Aorta (tissue), 5 donors: ENCODE results near the gene NTNG2. TPM values are rescaled to one million over a fixed set of nuclear protein-coding genes. Genes with fewer than 3 reads are reported as not detected.

ENCODE experiments used
- ATAC-seq: fragments of 200-7000 bp; cut with Tn5 transposase; one replicate; pipeline ENCODE4 v1.9.1; 2022; ENCODE audit warnings: moderate library complexity; ENCODE audit not compliant: low FRiP score
- DNase-seq, 2 donors: peaks; one replicate each; pipeline ENCODE4 v3.0.0-alpha.2; 2020
- H3K27ac ChIP-seq, 2 donors: one replicate each; pipeline ENCODE4 v1.5.1; 2013; ENCODE audit warnings: low read length in 2 of 2, mild to moderate bottlenecking in 2 of 2, moderate library complexity in 2 of 2, control low read depth in 1 of 2, inconsistent platforms in 1 of 2, low read depth in 1 of 2
- H3K27me3 ChIP-seq, 2 donors: one replicate each; pipeline ENCODE4 v1.6.1; 2013; ENCODE audit warnings: control low read depth in 1 of 2, low read length in 1 of 2, mild to moderate bottlenecking in 1 of 2, moderate library complexity in 1 of 2; ENCODE audit not compliant: insufficient read depth in 2 of 2, control insufficient read depth in 1 of 2
- H3K36me3 ChIP-seq, 2 donors: one replicate each; pipeline ENCODE4 v1.6.1; 2013; ENCODE audit warnings: control low read depth in 1 of 2, low read length in 1 of 2, mild to moderate bottlenecking in 1 of 2; ENCODE audit not compliant: insufficient read depth in 2 of 2, control insufficient read depth in 1 of 2
- H3K4me1 ChIP-seq, 2 donors: one replicate each; pipeline ENCODE4 v1.6.1; 2013; ENCODE audit warnings: low read length in 2 of 2, control low read depth in 1 of 2, mild to moderate bottlenecking in 1 of 2, moderate library complexity in 1 of 2; ENCODE audit not compliant: insufficient read depth in 2 of 2, control insufficient read depth in 1 of 2
- H3K4me3 ChIP-seq, 2 donors: one replicate each; pipeline ENCODE4 v1.5.1; 2013; ENCODE audit warnings: low read length in 2 of 2, control low read depth in 1 of 2, mild to moderate bottlenecking in 1 of 2
- H3K9me3 ChIP-seq: one replicate; pipeline ENCODE4 v1.6.1; 2013; ENCODE audit warnings: mild to moderate bottlenecking, low read length; ENCODE audit not compliant: control insufficient read depth
- WGBS, 2 donors: extraction: QIAGEN DNeasy Blood & Tissue Kit; methylation state at CpG; one replicate each; pipeline ENCODE4 v1.1.7; 2013; 5-methylcytosine and 5-hydroxymethylcytosine counted together
- intact Hi-C, 2 donors: fragments of 100-400 bp; cut with DNase I; formaldehyde crosslinking; loops; one replicate each; pipeline versions ENCODE4 v1.14.2 to v1.15.0; 2022
- polyA plus RNA-seq, 2 donors: library from polyadenylated mRNA; stranded (reverse); fragments of 200-250 nt; gene quantifications; one replicate each; pipeline ENCODE4 v1.2.3, GENCODE V29; 2013
- total RNA-seq, 2 donors: library from RNA; stranded (reverse); fragmentation: NEBNext Ultra II Directional; extraction: Animal tissue kit (Norgen Biotek cat#: 25700); gene quantifications; one replicate each; pipeline ENCODE4 v1.2.1, GENCODE V29; 2021
- donor health status: healthy with polysubstance abuse.
- donor health status: Bipolar disorder and iron deficiency.
- donor health status: DM: no; HTN: no; CAD: no.
- donor health status: DM: no; HTN: no; CAD: no.
- donor health status: DM: yes; HTN: yes; CAD: no.

NTNG2 gene
- total and polyA plus RNA-seq, 4 donors = 0.25 to 5.3 (median 1.1) TPM

GRCh38 chr9:132236662-132237311 lies 74.9 kb downstream of the NTNG2 start:
- Histone ChIP-seq H3K9me3 (no peaks in the 10 kb centered on the region), H3K4me3 (no peak overlapping the region), H3K27me3 (no peaks in the 10 kb centered on the region), H3K36me3 (no peaks in the 10 kb centered on the region), H3K27ac (no peak overlapping the region), H3K4me1 (no peaks in the 10 kb centered on the region)
- intact Hi-C loops = loop anchor here (1.0 to 10.0 kb wide), 5 partner anchors 64 to 474 kb away; partner anchors contain the start of genes MED27 (in 1 of the 2) and NTNG2 (in 1 of the 2)
- ATAC-seq (no peak), DNase-seq (no peak)
- 43 to 47% methylated on average over 18 of the region's 18 CpGs for WGBS, 2 donors

GRCh38 chr9:132237481-132237880 lies 75.6 kb downstream of the NTNG2 start:
- H3K4me1 ChIP-seq = no peaks in the 10 kb centered on the region
- H3K4me3 ChIP-seq = no peak overlapping the region
- WGBS, 2 donors = 65 to 67% methylated on average over 9 of the region's 9 CpGs
- DNase-seq = peak in 1 of 2 donors; percentile 79
- ATAC-seq = no peak
- no peaks in the 10 kb centered on the region for H3K27me3 ChIP-seq
- H3K9me3 ChIP-seq = no peaks in the 10 kb centered on the region
- H3K27ac ChIP-seq = no peak overlapping the region
- no peaks in the 10 kb centered on the region for H3K36me3 ChIP-seq
- intact Hi-C loops = loop anchor here (5.0 to 10.0 kb wide), 4 partner anchors 65 to 475 kb away; partner anchors contain the start of genes MED27 (in 1 of the 2) and NTNG2 (in 1 of the 2)

- Histone ChIP-seq H3K4me1 (no peaks in the 10 kb centered on the region), H3K9me3 (no peaks in the 10 kb centered on the region), H3K27me3 (no peaks in the 10 kb centered on the region), H3K4me3 (no peak overlapping the region), H3K27ac (no peak overlapping the region), H3K36me3 (no peaks in the 10 kb centered on the region)
- ATAC-seq (no peak), DNase-seq (peak in 1 of 2 donors; percentile 73)
- intact Hi-C loops = loop anchor here (5.0 to 10.0 kb wide), 4 partner anchors 66 to 476 kb away; partner anchors contain the start of genes MED27 (in 1 of the 2) and NTNG2 (in 1 of the 2)
- 82 to 83% methylated on average over 22 of the region's 22 CpGs for WGBS, 2 donors
Measured at GRCh38 chr9:132238026-132238972, 76.4 kb downstream of the NTNG2 start.

DNA sequence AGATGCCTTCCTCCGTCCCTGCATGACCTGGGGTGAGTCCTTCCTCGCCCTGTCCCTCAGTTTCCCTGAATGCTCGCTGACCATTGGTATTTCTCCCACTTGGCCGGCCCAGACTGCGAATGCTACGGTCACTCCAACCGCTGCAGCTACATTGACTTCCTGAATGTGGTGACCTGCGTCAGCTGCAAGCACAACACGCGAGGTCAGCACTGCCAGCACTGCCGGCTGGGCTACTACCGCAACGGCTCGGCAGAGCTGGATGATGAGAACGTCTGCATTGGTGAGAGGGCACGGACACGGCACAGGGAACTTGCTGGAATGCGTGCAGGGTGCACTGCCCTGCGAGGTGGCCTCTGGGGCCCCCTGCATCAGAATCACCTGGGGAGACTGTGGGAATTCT lies 77.1 kb downstream of the NTNG2 start:
- no peak overlapping the region for H3K27ac ChIP-seq
- intact Hi-C loops = loop anchor here (5.0 to 10.0 kb wide), 4 partner anchors 67 to 477 kb away; partner anchors contain the start of genes MED27 (in 1 of the 2) and NTNG2 (in 1 of the 2)
- H3K4me3 ChIP-seq = no peak overlapping the region
- no peaks in the 10 kb centered on the region for H3K4me1 ChIP-seq
- H3K27me3 ChIP-seq = no peaks in the 10 kb centered on the region
- H3K36me3 ChIP-seq = no peaks in the 10 kb centered on the region
- no peaks in the 10 kb centered on the region for H3K9me3 ChIP-seq
- WGBS, 2 donors = 66 to 69% methylated on average over 19 of the region's 19 CpGs
- ATAC-seq = no peak
- DNase-seq = peak in 1 of 2 donors; percentile 67

GRCh38 chr9:132239518-132239917 lies 77.7 kb downstream of the NTNG2 start:
- Histone ChIP-seq H3K4me1 (no peaks in the 10 kb centered on the region), H3K27ac (no peak overlapping the region), H3K9me3 (no peaks in the 10 kb centered on the region), H3K4me3 (no peak overlapping the region), H3K27me3 (no peaks in the 10 kb centered on the region), H3K36me3 (no peaks in the 10 kb centered on the region)
- intact Hi-C loops = loop anchor here (5.0 to 10.0 kb wide), 4 partner anchors 67 to 477 kb away; partner anchors contain the start of genes MED27 (in 1 of the 2) and NTNG2 (in 1 of the 2)
- ATAC-seq = no peak
- 63 to 71% methylated on average over 3 of the region's 3 CpGs for WGBS, 2 donors
- DNase-seq = peak in 1 of 2 donors; percentile 54

GRCh38 chr9:132239999-132240840 lies 78.4 kb downstream of the NTNG2 start:
- Histone ChIP-seq H3K27me3 (no peaks in the 10 kb centered on the region), H3K9me3 (no peaks in the 10 kb centered on the region), H3K4me1 (no peaks in the 10 kb centered on the region), H3K27ac (no peak overlapping the region), H3K36me3 (no peaks in the 10 kb centered on the region), H3K4me3 (no peak overlapping the region)
- WGBS, 2 donors = 42 to 44% methylated on average over 21 of the region's 21 CpGs
- ATAC-seq (no peak), DNase-seq (peak in 1 of 2 donors; percentile 72)
- intact Hi-C loops = loop anchor here (5.0 to 10.0 kb wide), 4 partner anchors 68 to 478 kb away; partner anchors contain the start of genes MED27 (in 2 of the 2) and NTNG2 (in 1 of the 2)

DNA sequence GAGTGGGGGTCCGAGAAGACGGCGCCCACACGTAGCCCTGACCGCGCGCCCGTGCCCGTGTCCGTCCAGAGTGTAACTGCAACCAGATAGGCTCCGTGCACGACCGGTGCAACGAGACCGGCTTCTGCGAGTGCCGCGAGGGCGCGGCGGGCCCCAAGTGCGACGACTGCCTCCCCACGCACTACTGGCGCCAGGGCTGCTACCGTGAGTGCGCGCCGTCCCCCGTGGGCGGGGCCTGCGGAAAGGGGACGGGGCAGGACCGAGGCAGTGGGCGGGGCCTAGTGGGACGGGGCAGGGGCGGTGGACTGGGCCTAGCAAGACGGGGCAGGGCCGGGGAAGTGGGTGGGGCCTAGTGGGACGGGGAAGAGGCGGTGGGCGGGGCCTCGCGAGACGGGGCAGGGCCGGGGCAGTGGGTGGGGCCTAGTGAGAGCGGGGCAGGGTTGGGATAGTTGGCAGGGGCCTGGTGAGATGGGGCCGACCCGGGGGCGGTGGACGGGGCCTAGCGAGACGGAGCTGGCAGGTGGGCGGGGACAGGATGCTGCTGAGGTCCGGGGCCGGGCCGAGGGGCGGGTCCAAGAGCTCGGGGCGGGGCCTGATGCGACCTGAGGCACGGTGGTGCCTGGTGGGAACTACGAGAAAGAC lies 79.1 kb downstream of the NTNG2 start:
- peak; percentile 99 for DNase-seq
- H3K27ac ChIP-seq = no peak overlapping the region
- H3K4me3 ChIP-seq = peak overlapping the region; percentile 52 to 62
- no peaks in the 10 kb centered on the region for H3K27me3 ChIP-seq
- no peaks in the 10 kb centered on the region for H3K9me3 ChIP-seq
- H3K36me3 ChIP-seq = no peaks in the 10 kb centered on the region
- intact Hi-C loops = loop anchor here in 1 of 2 donors (10.0 kb wide), 1 partner anchor 166 kb away; the partner anchor contains the start of gene MED27
- 4 to 6% methylated on average over 54 to 63 of the region's 63 CpGs for WGBS, 2 donors
- peak; percentile 94 for ATAC-seq
- H3K4me1 ChIP-seq = no peaks in the 10 kb centered on the region
